HepG2 (cell line): ENCODE data around the gene CACNA1H. TPM values are rescaled to one million over a fixed set of nuclear protein-coding genes. Genes with fewer than 3 reads are reported as not detected.

ENCODE experiments used
- ATF2 ChIP-seq: sonication (generic); formaldehyde crosslinking; IDR thresholded peaks from 2 replicates; pipeline ENCODE4 v1.4.0; 2020; ENCODE audit warnings: missing genetic modification reagents
- CENPX ChIP-seq: sonication (generic); formaldehyde crosslinking; IDR thresholded peaks from 2 replicates; pipeline ENCODE4 v1.9.0; 2021; ENCODE audit warnings: mild to moderate bottlenecking, missing genetic modification reagents, moderate library complexity
- CHD4 ChIP-seq: fragments of 200-600 bp; sonication (generic); IDR thresholded peaks from 2 replicates; pipeline ENCODE4 v1.7.0; 2017; ENCODE audit warnings: mild to moderate bottlenecking, low read length, borderline replicate concordance
- DZIP1 ChIP-seq: sonication (generic); formaldehyde crosslinking; IDR thresholded peaks from 2 replicates; pipeline ENCODE4 v1.5.0; 2020; ENCODE audit warnings: mild to moderate bottlenecking, missing genetic modification reagents
- MED13 ChIP-seq: sonication (generic); formaldehyde crosslinking; IDR thresholded peaks from 2 replicates; pipeline ENCODE4 v1.5.0; 2020; ENCODE audit warnings: missing genetic modification reagents
- NCOA2 ChIP-seq: sonication (generic); formaldehyde crosslinking; IDR thresholded peaks from 2 replicates; pipeline ENCODE4 v1.8.0; 2022; ENCODE audit warnings: inconsistent platforms
- NRL ChIP-seq: sonication (generic); formaldehyde crosslinking; IDR thresholded peaks from 2 replicates; pipeline ENCODE4 v1.5.0; 2020; ENCODE audit warnings: missing genetic modification reagents, mild to moderate bottlenecking, moderate library complexity, borderline replicate concordance
- PTBP1 ChIP-seq: fragments of 200-400 bp; formaldehyde crosslinking; IDR thresholded peaks from 2 replicates; pipeline ENCODE4 v1.6.1; 2018; ENCODE audit warnings: low read length, low read depth; ENCODE audit not compliant: poor library complexity, severe bottlenecking
- SRY ChIP-seq: sonication (generic); formaldehyde crosslinking; IDR thresholded peaks from 2 replicates; pipeline ENCODE4 v1.8.0; 2022; ENCODE audit warnings: mild to moderate bottlenecking, missing genetic modification reagents
- THAP11 ChIP-seq: IDR thresholded peaks from 2 replicates; pipeline ENCODE4 v1.6.1; 2016; ENCODE audit warnings: missing biosample characterization, missing genetic modification reagents
- ZFP41 ChIP-seq: sonication (generic); formaldehyde crosslinking; IDR thresholded peaks from 2 replicates; pipeline ENCODE4 v1.4.0; 2020; ENCODE audit warnings: mild to moderate bottlenecking, missing genetic modification reagents, borderline replicate concordance
- ZFY ChIP-seq: sonication (generic); formaldehyde crosslinking; IDR thresholded peaks from 2 replicates; pipeline ENCODE4 v1.4.0; 2020; ENCODE audit warnings: missing genetic modification reagents
- ZNF343 ChIP-seq: sonication (generic); formaldehyde crosslinking; IDR thresholded peaks from 2 replicates; pipeline ENCODE4 v1.4.0; 2020; ENCODE audit warnings: mild to moderate bottlenecking, missing genetic modification reagents
- ZNF644 ChIP-seq: IDR thresholded peaks from 2 replicates; pipeline ENCODE4 v1.6.1; 2016; ENCODE audit warnings: low read depth
- ZSCAN22 ChIP-seq: sonication (generic); formaldehyde crosslinking; IDR thresholded peaks from 2 replicates; pipeline ENCODE4 v1.4.0; 2020; ENCODE audit warnings: mild to moderate bottlenecking, missing genetic modification reagents
- polyA plus RNA-seq, 8 experiments: library from polyadenylated mRNA; depleted of rRNA in 3 of 8; stranded (reverse) in 7 of 8; unstranded in 1 of 8; fragments of >200 nt; fragmentation: Illumina TruSeq in 4 of 8; extraction: Trizol in 4 of 8; gene quantifications; 2 replicates each; pipeline versions ENCODE4 v1.2.1 to v1.2.3, GENCODE V29; 2011 to 2016; ENCODE audit warnings: low read depth in 4 of 8, missing spikeins in 1 of 8, mixed read lengths in 1 of 8; ENCODE audit not compliant: insufficient read depth in 1 of 8
- total RNA-seq, 5 experiments: library from RNA; depleted of rRNA; stranded (reverse); fragments of >200 nt; fragmentation: Illumina TruSeq; extraction: Trizol; gene quantifications; 2 replicates each; pipeline ENCODE4 v1.2.3, GENCODE V29; 2016; ENCODE audit warnings: low read depth in 1 of 5
- TF ChIP-seq, protein P1 (sequence below), 2 experiments: sonication (generic) in 1 of 2; formaldehyde crosslinking in 1 of 2; IDR thresholded peaks; 2 replicates each; pipeline versions ENCODE4 v1.5.1 to v1.6.1; 2011 to 2020; ENCODE audit warnings: borderline replicate concordance in 1 of 2, low read depth in 1 of 2, low read length in 1 of 2, mild to moderate bottlenecking in 1 of 2, missing genetic modification reagents in 1 of 2, moderate library complexity in 1 of 2
- TF ChIP-seq, protein P2 (sequence below): sonication (generic); formaldehyde crosslinking; IDR thresholded peaks from 2 replicates; pipeline ENCODE4 v1.5.1; 2020; ENCODE audit warnings: mild to moderate bottlenecking, missing genetic modification reagents, moderate library complexity

CACNA1H gene
- total and polyA plus RNA-seq, 2 of the 13 experiments (the other 11 are each of a cell fraction or from before 2014, with no cell fraction given), result 0.40 to 1.8 TPM

DNA sequence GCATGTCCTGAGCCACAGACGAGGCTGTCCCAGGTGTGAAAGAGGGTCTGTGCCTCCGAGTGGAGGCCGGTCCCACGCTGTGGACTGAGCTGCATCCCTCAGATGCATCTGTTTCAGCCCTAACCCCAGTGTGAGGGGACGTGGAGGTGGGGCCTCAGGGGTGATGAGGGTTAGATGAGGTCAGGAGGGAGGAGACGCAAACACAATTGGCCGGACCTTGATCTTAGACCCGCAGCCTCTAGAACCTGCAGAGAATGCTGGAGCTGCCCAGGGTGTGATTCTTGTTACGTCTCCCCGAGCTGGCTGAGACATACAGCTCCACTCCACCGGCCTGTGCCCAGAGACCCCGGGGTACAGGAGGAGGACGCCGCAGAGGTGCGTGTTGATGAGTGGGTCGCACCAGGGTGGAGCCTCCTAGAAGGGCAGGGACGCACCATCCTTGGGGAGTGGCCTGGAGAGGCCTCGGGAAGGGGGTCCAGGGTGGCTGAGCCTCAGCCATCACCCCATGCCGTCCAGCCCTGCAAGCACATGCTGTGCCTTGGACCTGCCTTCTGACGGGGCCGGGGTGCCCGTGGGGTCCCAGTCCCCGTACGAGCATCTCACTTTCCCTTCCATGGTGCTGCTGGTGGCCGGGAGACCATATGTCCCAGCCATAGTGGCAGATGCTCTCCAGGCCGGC is 40.3 kb upstream of the CACNA1H start (continued):
- TF ChIP-seq CHD4 (no peak), DZIP1 (CRISPR knock-in tag) (no peak), ZFY (CRISPR knock-in tag) (no peak), NCOA2 (CRISPR knock-in tag) (0 out of 2 replicates have a peak, but pooled peaks have one; percentile 23), MED13 (CRISPR knock-in tag) (no peak), CENPX (CRISPR knock-in tag) (no peak), ZNF644 (CRISPR knock-in tag) (no peak), PTBP1 (no peak), SRY (no peak), ZFP41 (no peak), ATF2 (CRISPR knock-in tag) (no peak), ZNF343 (CRISPR knock-in tag) (no peak), ZSCAN22 (no peak), NRL (CRISPR knock-in tag) (no peak), THAP11 (CRISPR knock-in tag) (no peak)
- TF ChIP-seq, protein P1, sequence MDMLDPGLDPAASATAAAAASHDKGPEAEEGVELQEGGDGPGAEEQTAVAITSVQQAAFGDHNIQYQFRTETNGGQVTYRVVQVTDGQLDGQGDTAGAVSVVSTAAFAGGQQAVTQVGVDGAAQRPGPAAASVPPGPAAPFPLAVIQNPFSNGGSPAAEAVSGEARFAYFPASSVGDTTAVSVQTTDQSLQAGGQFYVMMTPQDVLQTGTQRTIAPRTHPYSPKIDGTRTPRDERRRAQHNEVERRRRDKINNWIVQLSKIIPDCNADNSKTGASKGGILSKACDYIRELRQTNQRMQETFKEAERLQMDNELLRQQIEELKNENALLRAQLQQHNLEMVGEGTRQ (IDR thresholded peaks at IDR 0.05; ENCODE audit: low read depth, low read length), result no peak
- TF ChIP-seq, protein P1 (CRISPR knock-in tag; IDR thresholded peaks at IDR 0.05; ENCODE audit: borderline replicate concordance), result no peak
- TF ChIP-seq, protein P2, sequence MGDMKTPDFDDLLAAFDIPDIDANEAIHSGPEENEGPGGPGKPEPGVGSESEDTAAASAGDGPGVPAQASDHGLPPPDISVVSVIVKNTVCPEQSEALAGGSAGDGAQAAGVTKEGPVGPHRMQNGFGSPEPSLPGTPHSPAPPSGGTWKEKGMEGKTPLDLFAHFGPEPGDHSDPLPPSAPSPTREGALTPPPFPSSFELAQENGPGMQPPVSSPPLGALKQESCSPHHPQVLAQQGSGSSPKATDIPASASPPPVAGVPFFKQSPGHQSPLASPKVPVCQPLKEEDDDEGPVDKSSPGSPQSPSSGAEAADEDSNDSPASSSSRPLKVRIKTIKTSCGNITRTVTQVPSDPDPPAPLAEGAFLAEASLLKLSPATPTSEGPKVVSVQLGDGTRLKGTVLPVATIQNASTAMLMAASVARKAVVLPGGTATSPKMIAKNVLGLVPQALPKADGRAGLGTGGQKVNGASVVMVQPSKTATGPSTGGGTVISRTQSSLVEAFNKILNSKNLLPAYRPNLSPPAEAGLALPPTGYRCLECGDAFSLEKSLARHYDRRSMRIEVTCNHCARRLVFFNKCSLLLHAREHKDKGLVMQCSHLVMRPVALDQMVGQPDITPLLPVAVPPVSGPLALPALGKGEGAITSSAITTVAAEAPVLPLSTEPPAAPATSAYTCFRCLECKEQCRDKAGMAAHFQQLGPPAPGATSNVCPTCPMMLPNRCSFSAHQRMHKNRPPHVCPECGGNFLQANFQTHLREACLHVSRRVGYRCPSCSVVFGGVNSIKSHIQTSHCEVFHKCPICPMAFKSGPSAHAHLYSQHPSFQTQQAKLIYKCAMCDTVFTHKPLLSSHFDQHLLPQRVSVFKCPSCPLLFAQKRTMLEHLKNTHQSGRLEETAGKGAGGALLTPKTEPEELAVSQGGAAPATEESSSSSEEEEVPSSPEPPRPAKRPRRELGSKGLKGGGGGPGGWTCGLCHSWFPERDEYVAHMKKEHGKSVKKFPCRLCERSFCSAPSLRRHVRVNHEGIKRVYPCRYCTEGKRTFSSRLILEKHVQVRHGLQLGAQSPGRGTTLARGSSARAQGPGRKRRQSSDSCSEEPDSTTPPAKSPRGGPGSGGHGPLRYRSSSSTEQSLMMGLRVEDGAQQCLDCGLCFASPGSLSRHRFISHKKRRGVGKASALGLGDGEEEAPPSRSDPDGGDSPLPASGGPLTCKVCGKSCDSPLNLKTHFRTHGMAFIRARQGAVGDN, result peak; percentile 18
